Neural crest cell (in vitro differentiated cells): ENCODE measurements around the gene TNFRSF1B. TPM values are rescaled to one million over a fixed set of nuclear protein-coding genes. Genes with fewer than 3 reads are reported as not detected.

Experiments used
- DNase-seq: peaks from one replicate; pipeline ENCODE4 v3.0.0; 2021; ENCODE audit warnings: low read depth, mixed read lengths, low spot score
- H3K27ac Mint-ChIP-seq: one replicate; pipeline ENCODE4 v1.8.0; 2021; ENCODE audit warnings: mild to moderate bottlenecking, mixed read lengths; ENCODE audit not compliant: unreplicated experiment
- H3K27me3 Mint-ChIP-seq: 2 replicates; pipeline ENCODE4 v1.8.0; 2021; ENCODE audit warnings: low read depth, mild to moderate bottlenecking, mixed read lengths
- H3K36me3 Mint-ChIP-seq: 2 replicates; pipeline ENCODE4 v1.8.0; 2021; ENCODE audit warnings: low read depth, mild to moderate bottlenecking, mixed read lengths
- H3K4me1 Mint-ChIP-seq: 2 replicates; pipeline ENCODE4 v1.8.0; 2021; ENCODE audit warnings: mixed read lengths
- H3K4me3 Mint-ChIP-seq: one replicate; pipeline ENCODE4 v1.8.0; 2021; ENCODE audit warnings: mild to moderate bottlenecking, mixed read lengths
- H3K9me3 Mint-ChIP-seq: 2 replicates; pipeline ENCODE4 v1.8.0; 2021; ENCODE audit warnings: mixed read lengths
- total RNA-seq: library from RNA; stranded (reverse); gene quantifications from 2 replicates; pipeline ENCODE4 v1.2.1, GENCODE V29; 2021
- TF ChIP-seq, protein P1 (sequence below): fragments of 200-600 bp; sonication (generic); conservative IDR thresholded peaks from 2 replicates; pipeline ENCODE4 v1.5.0; 2021; ENCODE audit warnings: antibody characterized with exemption, mild to moderate bottlenecking

TNFRSF1B gene
- total RNA-seq, 1 donor from 2014 or later = 3.3 TPM

DNA sequence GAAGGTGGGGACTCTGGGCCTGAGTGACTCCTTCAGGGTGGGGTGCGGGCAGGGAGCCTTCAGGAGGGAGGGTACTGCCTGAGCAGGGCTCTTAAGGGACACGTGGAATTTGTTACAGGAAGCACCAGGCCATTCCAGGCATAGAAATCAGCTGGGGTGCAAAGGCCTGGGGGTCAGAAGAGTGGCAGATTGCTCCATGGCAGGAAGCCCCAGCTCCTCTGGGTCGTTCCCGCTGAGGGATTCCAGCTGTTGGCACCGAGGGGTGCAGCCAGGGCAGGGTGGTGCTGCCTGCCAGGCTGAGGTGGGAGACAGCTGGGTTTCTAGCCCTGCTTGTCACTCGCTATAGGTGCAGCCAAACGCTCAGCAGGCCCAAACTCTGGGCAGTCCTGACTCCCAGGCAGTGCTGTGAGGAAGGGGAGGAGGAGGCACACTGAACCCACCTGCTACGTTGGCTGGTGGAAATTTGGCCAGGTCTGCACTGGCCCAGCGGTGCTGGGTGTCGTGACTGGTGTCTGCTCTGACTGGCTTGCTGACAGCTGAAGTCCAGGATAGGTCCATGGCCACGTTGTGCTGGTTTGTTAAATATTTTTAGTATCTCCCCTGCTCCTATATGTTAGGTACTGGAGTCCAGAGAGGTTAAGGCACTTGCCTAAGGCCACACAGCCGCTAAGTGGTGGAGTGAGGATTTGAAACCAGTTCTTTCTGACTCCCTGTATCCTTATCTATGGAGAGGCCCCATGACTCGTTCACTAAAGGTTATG, 19.3 kb downstream of the TNFRSF1B start:
- TF ChIP-seq, protein P1, sequence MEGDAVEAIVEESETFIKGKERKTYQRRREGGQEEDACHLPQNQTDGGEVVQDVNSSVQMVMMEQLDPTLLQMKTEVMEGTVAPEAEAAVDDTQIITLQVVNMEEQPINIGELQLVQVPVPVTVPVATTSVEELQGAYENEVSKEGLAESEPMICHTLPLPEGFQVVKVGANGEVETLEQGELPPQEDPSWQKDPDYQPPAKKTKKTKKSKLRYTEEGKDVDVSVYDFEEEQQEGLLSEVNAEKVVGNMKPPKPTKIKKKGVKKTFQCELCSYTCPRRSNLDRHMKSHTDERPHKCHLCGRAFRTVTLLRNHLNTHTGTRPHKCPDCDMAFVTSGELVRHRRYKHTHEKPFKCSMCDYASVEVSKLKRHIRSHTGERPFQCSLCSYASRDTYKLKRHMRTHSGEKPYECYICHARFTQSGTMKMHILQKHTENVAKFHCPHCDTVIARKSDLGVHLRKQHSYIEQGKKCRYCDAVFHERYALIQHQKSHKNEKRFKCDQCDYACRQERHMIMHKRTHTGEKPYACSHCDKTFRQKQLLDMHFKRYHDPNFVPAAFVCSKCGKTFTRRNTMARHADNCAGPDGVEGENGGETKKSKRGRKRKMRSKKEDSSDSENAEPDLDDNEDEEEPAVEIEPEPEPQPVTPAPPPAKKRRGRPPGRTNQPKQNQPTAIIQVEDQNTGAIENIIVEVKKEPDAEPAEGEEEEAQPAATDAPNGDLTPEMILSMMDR = no peak
- no peak for DNase-seq
- peaks cover 4% of the 10 kb centered on the region for H3K27me3 Mint-ChIP-seq
- no peaks in the 10 kb centered on the region for H3K36me3 Mint-ChIP-seq
- H3K4me1 Mint-ChIP-seq = peaks cover 75% of the 10 kb centered on the region
- no peak overlapping the region for H3K27ac Mint-ChIP-seq
- H3K4me3 Mint-ChIP-seq = no peak overlapping the region
- no peaks in the 10 kb centered on the region for H3K9me3 Mint-ChIP-seq

DNA sequence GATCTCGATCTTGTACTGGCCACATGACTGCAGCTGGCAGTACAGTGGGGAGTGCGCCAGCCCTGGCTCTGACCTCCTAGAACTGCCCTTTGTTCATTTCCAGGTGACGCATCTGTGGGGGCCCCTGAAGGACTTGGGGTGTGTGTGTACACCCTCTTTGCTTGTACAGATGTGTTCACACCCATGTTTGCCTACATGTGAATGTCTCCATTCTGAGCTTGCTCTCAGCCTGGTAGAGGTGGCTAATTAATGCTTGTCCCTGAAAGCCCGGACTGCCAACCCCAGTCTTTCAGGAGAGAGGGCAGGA, 19.8 kb downstream of the TNFRSF1B start:
- DNase-seq = no peak
- H3K36me3 Mint-ChIP-seq = no peaks in the 10 kb centered on the region
- H3K27me3 Mint-ChIP-seq = peaks cover 4% of the 10 kb centered on the region
- peaks cover 75% of the 10 kb centered on the region for H3K4me1 Mint-ChIP-seq
- no peak overlapping the region for H3K27ac Mint-ChIP-seq
- H3K9me3 Mint-ChIP-seq = no peaks in the 10 kb centered on the region
- TF ChIP-seq, protein P1 = no peak
- H3K4me3 Mint-ChIP-seq = no peak overlapping the region

DNA sequence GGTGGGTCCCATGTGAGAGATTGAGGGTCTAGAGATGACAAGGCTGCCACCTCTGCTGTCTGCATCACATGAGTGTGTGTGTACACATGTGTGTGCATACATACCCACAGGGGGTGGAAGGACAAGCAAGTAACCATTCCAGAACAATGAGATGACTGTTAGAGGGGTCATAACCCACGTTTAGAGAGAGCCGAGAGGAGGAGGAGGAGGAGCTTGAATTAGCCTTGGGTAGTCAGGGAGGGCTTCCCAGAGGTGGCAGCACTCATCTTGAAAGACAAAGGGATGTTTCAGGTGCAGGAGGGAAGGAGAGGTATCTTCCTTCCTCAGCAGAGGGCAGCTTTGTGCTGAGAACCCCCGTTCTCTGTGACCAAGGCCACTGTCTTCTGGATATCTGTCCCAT, 21.3 kb downstream of the TNFRSF1B start:
- H3K4me3 Mint-ChIP-seq = peak overlapping the region; percentile 28
- H3K9me3 Mint-ChIP-seq = no peaks in the 10 kb centered on the region
- H3K36me3 Mint-ChIP-seq = no peaks in the 10 kb centered on the region
- peaks cover 68% of the 10 kb centered on the region for H3K4me1 Mint-ChIP-seq
- DNase-seq = no peak
- TF ChIP-seq, protein P1 = no peak
- no peak overlapping the region for H3K27ac Mint-ChIP-seq
- peaks cover 4% of the 10 kb centered on the region for H3K27me3 Mint-ChIP-seq

DNA sequence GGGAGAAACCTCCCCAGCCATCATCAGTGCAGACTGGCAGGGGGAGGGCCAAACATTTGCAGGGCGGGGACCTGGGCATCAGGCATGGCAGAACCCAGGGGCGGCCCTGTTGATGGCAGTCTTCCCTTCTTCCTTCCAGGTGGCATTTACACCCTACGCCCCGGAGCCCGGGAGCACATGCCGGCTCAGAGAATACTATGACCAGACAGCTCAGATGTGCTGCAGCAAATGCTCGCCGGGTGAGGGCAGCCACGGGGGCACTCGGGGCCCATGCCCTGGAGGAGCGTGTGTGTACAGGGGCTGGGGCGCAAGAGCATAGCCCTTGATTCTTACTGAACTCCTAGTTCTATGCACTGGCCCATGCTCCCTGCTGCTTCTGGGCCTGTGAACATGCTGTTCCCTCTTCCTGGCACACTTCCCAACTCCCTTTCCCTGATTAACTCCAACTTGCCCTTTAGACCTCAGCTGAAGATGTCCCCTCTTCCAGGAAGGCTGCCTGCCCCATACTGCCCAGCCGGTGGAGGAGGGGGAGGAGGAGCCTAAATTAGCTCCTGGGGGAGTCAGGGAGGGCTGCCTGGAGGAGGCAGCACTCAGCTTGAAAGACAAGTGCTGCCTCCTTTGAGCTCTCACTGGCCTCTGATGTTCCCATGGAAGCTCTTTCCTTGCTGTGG, 22.0 kb downstream of the TNFRSF1B start:
- H3K27ac Mint-ChIP-seq = no peak overlapping the region
- H3K36me3 Mint-ChIP-seq = no peaks in the 10 kb centered on the region
- H3K27me3 Mint-ChIP-seq = peaks cover 4% of the 10 kb centered on the region
- H3K4me3 Mint-ChIP-seq = no peak overlapping the region
- H3K9me3 Mint-ChIP-seq = no peaks in the 10 kb centered on the region
- DNase-seq = no peak
- TF ChIP-seq, protein P1 = no peak
- peaks cover 63% of the 10 kb centered on the region for H3K4me1 Mint-ChIP-seq

DNA sequence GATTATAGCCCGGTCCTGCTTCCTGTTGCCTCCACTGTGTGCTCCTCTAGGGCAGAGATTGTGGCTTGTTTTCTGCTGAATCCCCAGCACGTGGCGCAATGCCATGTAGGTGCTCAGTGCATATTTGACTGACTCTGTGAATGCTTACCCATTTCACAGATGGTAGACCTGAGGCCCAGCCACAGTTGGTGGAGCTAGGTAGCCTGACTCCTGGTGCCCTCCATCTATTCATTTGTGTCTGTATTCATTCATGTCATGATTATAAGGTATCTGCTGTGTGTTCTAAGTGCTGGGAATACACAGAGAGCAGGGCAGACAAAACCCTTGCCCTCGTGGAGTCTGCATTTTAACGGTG, 22.5 kb downstream of the TNFRSF1B start:
- H3K27me3 Mint-ChIP-seq = peaks cover 4% of the 10 kb centered on the region

More for the DNA sequence above, 22.5 kb downstream of the TNFRSF1B start:
- Mint-ChIP-seq H3K4me1 (peaks cover 63% of the 10 kb centered on the region), H3K36me3 (no peaks in the 10 kb centered on the region), H3K4me3 (no peak overlapping the region), H3K9me3 (no peaks in the 10 kb centered on the region), H3K27ac (peak overlapping the region; percentile 85)
- DNase-seq = no peak
- TF ChIP-seq, protein P1 = no peak
